ENCODE measurements around the gene FNDC8.
A peak's percentile ranks its signal among the peaks of the same experiment; 100 is the strongest.
"Not testable (repeated sequence)": the region's sequence is repeated elsewhere in the genome, so short reads cannot be mapped to it uniquely, and the experiment has no call there.

Gene FNDC8
- 0 to 0.11 (median 0) reads per million in 18 experiments for total RNA-seq

DNA sequence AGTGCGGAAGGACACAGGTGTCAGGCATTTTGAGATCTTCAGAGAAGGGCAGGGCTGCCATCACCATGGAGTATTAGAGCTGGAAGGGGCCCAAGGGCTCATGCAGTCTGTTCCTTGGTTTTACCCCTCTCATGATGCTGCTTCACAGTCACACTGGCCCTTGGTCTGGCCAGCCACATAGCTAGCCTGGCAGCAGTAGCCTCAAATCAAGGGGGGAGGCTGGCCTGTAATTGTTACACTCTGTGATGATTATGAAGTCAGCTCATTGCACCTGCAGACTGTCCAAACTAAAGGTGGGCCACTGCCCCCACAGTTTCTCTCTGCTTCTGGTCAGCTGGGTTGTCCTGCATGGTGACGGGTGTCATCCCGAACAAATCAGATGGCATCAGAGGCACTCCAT lies at the start of gene FNDC8:
TSS of gene FNDC8 (plus strand) at position 301 of the 400 bp plus-strand sequence. CDS start at position 380, 79 bp downstream.
- DNase-seq = no peak

DNA sequence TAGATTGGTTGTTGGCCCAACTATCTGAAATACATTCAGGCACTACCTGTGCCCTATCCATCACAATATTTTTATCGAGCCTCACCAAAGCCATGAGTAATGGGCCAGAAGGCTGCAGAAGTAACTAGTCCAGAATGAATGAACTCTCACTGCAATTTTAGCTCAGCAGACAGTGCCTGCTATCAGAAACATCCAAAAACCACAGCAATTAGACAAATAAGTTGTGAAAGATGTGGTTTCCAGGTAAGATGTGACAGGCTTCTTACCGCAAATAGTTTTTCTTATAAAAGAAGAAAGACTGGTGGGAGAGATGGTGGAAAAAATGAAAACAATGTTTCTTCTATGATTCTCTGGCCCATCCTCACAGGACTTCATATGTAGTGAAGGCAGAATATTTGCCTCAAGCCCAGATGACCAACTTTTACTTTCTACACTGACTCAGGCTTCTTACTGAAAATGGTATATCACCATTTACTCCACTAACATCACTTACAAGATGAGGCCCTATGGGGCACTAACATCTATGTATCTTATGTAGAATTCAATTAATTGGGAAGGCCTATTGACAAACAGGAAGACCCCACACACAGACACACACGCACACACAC lies 48.1 kb upstream of the FNDC8 start:
- no peak for DNase-seq

DNA sequence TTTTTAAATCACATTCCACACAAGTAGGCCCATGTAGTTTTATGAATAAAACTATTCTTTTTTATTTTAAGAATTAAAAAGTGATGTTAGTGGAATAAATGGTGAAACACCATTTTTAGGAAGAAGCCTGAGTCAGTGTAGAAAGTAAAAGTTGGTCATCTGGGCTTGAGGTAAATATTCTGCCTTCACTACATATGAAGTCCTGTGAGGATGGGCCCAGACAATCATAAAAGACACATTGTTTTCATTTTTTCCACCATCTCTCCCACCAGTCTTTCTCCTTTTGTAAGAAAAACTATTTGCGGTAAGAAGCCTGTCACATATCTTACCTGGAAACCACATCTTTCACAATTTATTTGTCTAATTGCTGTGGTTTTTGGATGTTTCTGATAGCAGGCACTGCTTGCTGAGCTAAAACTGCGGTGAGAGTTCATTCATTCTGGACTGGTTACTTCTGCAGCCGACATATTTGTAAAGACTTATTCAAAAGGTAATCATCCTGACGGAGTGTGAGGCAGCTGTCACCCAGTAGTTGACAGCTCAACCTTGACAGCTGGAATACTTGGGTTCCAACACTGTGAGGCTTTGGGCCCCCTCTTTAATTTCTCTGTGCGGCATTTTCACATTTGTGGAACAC lies 47.3 kb upstream of the FNDC8 start:
- no peak for DNase-seq

DNA sequence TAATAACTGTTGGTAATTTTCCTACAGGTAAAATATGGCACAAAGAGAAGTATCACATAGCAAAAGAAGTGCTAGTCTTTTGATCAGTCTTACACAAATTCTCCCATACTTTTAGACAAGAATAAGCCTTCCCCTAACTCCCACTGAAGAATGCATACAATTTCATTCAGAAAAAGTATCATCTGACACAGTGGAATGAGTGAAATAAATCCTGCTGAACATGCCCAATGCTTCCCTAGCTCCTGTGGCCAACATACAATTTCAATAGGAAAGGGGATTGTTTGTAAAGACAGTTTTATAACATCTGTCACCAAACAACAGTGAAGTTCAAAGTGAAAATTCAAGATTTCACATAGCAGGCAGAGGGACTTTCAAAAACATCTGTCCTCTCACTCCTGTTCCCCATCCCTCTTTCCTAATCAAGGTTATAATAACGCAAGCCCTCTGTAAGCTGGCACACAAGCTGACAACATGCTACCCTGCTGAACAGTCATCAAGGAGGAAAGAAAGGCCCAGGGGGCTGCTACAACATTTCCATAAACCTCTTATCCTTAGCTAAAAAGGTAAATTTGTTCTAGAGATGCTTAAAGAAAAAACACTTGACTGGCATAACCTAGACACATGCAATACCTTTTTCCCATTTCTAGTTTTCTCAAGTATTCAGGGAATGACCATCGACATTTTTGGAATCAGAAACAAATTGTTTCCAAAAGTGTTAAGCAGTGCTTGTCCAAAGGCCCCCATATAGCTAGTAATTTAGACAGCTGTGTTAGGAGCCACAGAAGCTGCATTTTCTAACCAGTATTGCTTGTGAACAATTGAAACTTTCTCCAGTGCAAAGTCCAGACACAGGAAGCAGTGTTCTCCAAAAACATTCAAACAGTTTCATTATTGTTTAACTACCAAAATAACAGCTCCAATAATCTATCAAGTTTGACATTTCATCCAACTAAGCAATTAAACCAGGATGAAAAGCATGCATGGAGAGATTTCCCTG lies 46.4 kb upstream of the FNDC8 start:
- DNase-seq = no peak

DNA sequence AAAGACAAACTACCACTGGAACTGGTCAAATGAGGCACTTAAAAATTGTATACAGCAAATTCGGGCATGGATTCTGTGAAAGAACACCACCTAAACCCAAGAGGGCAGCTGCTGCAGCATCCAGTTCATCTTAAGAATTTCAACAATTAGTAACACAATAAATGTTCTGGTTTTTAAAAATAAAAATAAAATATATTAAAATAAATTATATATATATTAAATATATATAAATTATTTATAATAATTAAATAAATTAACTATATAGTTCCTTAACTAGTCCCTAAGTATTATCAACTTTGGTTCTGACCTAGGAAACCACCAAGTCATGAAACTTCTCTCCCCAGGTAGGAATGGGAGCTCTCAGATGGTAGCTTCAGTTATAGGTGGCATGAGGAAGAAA lies 44.5 kb upstream of the FNDC8 start:
- no peak for DNase-seq

DNA sequence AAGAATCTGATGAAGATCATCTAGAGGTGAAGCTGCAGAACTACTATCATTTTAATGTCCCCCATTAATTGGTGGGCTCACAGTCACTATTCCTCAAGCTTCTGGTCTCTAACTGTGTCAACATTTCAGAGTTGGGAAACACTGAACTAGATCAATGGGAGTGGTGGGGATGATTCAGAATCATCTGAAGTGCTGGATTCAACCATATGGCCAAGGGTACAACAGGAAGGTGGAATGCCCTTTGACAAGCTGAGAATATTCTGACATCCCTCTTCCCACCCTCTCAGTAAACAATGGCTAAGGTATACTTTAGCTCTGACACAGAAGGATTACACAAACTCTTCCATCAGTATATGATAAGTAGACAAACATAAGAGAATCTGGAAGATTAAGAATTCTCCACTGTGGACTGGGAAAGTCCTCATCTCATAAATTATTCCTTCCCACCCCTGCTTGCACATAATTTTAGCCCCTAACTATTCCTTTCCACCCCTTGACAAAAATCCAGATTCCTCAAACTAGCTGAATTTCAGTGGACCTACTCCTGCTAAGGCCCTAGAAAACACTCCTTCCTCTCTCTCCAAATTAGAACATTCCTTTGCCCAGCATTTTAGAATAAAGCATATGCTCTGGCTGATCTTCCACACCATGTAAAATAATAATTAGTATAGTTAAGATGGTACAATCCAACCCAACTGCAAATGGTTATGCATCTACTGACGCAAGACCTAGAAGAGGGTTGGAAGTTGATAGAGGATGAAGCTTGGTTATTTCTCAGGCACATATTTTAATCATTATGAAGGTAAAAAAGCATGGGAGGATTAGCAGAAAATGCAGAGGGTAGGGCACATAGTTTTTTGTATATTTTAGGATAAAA lies 41.6 kb upstream of the FNDC8 start:
- DNase-seq = peak; percentile 44 to 47

DNA sequence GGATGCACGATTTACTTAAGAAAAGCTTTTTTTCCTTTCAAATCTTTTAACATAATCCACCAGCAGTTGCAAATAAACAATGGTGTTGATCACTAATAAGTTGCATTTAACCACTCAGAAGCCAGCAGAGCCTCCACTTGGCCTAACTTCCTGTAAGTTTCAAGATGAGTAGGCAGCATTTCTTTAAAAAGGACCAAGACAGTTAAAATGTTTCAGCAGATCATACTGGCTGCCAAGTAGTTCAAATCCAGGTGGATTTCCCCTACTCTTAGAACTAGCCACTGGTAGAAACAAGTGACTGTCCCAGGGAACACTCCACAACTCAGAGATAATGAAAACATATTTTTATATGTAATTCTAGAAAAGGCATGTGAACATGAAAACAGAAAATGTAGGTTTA lies 40.9 kb upstream of the FNDC8 start:
- DNase-seq = peak; percentile 41 to 50

DNA sequence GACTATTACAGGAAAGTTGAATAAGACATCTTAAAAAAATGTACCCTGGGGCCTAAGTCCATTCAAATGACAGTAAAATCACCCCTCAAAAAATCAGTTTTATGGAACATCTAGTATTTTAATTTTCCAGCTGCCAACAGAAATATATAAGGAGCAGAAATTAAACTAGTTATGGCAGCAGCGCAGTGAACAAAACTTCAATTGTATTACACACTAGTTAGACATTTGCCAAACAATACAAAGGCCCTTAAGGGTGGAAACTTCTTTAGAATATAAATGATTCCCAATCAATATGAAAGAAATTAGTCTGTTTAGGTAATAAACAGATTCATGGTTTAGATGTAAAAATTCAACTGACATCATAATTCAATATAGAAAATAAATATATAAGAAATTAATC lies 39.8 kb upstream of the FNDC8 start:
- no peak for DNase-seq

DNA sequence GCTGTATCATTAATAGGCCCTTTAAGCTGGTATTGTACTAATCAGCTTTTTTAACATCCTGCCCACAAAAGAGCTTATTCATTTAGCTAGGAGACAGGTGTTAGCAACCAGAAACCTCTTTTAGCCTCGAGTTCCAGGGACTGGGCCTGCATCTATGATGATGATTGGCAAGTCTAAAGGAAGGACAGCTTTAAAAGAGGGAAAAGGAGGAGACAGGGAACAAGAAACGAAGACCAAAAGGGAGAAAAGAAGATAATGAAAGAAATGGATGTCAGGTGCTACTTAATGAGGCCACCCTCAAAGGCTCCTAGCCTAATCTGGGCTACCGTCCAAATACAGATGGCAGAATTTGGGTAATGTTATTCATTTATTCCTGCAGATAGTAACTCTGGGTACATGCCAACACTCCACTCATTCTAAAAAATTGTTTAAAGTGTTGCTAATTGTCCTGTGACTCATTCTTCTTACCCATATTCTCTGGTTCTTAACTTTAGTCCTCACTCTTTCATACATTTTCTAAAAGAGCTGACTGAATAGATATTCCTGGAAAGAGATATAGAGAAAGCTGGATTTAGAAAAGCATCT lies 39.2 kb upstream of the FNDC8 start:
- DNase-seq = no peak

DNA sequence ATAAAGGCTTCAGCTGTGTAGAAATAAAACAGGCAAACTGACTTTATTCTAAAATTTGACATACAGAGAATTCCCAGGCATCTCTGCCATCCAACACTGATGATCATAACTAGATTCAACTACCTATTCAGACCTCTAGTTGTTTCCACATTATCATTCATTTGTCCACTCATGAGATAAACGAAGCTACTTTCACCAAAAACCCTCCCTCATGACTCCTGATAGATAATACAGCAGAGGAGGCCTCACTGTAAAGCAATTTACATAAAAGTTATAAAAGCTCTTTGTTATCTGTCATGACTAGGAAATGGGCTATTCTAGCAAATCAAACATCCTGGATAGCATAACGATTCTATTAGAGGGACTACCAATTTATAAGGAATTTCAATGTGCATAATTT lies 38.3 kb upstream of the FNDC8 start:
- no peak for DNase-seq

DNA sequence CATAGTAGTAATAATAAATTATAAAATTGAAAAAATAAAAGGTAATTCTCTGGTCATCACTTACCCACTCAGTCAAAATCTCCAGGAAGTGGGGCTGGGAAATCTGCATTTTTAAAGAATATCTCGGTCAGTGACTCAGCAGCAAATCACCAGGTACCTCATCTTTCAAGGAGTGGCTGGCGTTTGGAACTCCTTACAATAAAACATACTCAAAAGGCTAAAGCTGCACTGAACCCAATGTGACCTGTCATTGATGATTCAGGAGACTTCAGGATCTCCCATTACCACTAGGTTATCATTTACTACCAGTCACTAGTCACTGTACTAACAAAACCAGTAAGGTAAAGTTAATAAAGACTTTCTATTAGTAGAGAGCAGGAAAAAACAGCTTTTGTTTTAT lies 36.4 kb upstream of the FNDC8 start:
- no peak for DNase-seq

DNA sequence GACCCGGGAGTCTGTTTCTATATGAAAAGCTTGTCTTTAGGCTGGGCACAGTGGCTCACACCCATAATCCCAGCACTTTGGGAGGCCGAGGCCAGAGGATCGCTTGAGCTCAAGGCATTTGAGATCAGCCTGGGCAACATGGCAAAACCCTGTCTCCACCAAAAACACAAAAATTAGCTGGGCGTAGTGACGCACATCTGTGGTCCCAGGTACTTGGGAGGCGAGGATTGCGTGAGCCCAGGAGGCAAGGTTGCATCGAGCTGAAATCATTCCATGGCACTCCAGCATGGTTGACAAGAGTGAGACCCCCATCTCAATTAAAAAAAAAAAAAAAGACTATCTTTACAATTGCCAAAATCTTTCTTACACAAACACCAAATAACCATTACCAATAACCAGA lies 35.3 kb upstream of the FNDC8 start:
- no peak for DNase-seq

DNA sequence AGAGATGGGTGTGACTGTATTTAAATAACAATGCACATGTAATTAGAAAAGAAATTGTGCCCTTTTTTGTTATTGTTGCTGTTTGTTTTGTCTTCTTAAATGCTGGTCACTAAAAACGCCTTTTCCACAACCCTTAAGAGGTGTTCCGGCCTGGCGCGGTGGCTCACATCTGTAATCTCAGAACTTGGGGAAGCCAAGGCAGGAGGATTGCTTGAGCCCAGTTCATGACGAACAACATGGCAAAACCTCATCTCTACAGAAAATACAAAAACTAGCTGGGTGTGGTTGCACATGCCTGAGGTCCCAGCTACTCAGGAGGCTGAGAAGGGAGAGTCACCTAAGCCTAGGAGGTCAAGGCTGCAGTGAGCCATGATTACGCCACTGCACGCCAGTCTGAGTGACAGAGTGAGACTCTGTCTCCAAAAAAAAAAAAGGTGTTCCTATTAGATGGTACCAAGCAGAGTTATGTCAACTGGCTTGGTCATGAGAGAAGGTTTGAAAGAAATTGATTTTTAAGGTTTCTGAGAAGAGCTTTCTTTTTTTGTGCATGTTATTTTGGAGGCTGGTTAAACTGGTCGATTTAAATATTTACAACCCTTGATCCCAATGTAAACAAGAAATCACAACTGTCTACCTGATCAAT lies 34.4 kb upstream of the FNDC8 start:
- DNase-seq = no peak

DNA sequence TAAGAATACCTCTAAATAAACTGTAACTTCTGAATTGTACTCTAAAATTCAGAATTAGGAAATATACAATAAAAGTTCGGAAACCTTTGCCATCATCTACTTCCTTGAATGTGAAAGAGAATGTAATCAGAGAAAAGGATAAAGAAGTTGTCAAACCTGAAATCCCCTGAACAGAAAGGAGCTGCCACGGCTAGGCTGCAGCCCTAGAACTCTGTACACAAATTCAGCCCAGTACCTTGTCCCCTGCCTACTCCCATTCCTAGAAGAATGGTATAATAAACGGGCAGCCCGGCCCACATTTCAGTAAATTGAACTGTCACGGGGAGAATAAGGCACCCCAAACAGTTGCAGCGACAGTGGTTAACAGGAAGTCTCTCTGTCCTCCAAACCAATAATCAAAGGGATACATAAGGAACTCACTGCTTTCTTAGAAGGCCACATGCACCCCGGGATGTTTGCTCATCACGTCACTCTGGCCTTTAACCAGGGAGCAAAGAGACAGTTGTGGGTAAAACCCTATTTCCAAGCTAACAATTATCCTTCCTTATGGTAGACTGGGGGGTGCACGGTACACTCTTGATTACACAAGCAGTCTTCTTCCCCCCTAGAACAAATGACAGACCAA lies 33.6 kb upstream of the FNDC8 start:
- peak; percentile 64 to 68 for DNase-seq

DNA sequence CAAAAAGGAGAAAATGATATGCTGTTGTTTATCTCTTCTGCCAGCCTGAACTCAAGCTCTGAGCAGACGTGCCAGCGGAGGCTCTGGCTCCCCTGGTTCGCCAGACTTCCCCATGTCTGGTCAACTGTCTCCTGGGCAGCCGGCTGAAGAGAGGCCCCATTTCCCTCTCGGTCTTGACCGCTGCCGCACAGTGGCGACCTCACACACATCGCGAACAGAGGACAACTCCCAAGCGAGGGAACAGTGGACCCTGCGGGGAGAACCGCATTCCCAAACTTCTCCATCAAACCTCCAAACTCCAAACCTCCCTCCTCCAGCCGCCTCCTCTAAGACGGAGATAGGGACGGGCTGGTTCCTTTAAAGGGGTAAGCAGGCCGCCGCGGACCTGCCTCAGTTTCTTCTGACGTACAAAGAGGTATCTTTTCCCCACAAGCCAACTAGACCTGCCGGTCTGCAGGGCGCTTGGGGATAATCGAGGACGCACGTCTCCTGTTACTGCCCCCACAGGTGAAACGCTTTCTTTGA lies 33.0 kb upstream of the FNDC8 start:
- DNase-seq = peak; percentile 48 to 61

DNA sequence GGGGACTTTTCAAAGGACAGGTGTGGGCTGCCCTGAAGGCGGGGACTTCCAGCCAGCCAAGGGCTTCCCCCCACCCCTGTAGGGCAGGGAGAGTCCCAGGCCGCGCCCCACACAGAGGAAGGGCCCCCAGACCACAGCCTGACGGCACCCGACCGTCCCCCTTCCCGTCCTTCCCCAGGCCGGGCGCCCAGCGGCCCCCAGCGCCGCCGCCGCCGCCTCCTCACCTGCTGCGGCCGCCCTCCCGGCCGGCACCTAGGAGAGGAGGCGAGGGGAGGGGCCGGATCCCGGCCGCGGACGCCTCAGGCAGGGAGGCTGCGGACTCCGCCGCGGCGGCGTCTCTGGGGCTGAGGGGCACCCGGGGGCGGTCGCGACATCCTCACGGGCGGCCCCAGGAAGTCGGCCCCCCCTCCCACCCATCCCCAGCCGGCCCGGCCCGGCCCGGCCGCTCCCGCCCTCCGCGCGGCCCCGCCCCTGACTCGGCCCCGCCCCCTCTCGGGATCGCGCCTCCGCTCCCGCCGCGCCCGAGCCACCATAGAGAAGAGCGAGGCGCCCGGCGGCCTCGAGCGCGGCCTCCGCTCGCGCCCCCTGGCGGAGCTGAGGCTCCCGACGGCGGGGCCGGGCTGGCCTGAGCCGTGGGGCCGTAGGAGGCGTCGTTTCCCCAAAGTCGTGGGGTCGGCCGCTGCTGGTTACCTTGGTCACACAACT lies 32.4 kb upstream of the FNDC8 start:
- peak; percentile 86 to 92 for DNase-seq

DNA sequence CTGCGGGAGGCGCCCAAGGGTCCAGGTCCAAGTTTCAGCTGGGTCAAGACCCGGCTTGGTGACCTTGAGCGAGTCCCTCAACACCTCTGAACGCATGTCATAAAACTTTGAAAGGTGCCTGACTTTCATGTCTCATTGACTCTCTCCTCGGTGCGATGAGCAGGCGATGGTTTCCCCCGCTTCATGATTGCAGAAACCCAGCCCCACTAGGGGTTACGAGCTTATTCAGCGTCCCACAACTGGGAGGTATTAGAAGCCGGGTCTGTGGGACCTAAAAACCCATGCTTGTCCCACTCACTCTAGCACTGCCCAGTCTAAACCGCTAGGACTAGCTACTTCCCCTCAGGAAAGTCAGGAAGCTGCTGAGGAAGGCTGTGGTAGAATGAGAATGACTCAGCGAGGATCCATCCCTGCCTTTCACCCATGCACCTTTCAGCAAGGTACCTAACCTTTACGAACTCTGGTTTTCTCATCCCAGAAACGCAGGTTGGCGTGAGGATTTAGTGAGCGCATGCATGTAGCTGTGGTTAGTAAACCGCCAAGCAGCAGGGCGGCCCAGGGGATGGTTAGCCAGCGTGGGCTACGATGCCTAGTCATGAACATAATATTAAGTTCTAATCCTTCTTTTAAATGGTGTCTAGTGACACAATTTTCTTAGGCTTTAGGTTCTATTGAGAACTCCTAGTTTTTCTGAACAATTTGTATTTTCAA lies 31.7 kb upstream of the FNDC8 start:
- DNase-seq = peak; percentile 62 to 73

DNA sequence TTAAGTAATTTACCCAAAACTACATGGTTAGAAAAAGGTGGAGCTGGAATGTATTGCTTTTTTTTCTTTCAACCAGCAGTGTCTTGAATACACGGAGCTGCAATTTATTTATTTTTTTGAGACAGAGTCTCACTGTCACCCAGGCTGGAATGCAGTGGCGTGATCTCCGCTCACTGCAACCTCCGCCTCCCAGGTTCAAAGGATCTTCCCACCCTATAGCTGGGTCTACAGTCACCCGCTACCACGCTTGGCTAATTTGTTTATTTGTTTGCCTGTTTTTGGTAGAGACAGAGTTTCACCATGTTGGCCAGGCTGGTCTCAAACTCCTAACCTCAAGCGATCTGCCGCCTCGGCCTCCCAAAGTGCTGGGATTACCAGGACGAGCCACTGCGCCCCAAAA lies 30.7 kb upstream of the FNDC8 start:
- not testable (repeated sequence) for DNase-seq

DNA sequence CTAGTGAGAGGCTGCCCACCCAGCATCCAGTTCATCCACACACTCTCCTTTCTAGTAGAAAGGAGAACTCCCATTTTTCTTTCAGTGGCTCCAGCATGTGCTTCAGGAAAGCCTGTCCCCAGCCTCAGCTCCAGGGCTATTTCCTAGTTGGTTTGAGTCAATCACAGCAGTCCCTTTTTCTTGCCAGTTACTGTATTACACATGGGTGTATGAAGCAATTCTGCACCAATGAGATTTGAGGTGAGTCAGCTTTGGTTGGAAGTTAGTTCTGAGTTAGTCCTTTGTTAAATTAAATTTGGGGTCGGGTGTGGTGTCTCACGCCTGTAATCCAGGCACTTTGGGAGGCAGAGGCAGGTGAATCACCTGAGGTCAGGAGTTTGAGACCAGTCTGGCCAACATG lies 26.5 kb upstream of the FNDC8 start:
- peak; percentile 41 to 66 for DNase-seq

Data from inflammatory macrophage (primary cell).